Measurements from ENCODE around the gene TLR2. TPM values are rescaled to one million over a fixed set of nuclear protein-coding genes. Genes with fewer than 3 reads are reported as not detected.

The TLR2 gene
- total RNA-seq, 1 experiment from 2014 or later = 1.1 TPM

GRCh38 chr4:153647975-153648374 is 36.1 kb upstream of the TLR2 start:
- TF ChIP-seq EZH2 (IDR thresholded peaks at IDR 0.05; ENCODE audit: borderline replicate concordance, low read depth, low read length, poor library complexity, severe bottlenecking) = no peak
- TF ChIP-seq CTCF (conservative IDR thresholded peaks at IDR 0.05; ENCODE audit: low read depth, low read length) = no peak
- ChIA-PET POLR2A (ENCODE audit: low non-redundant PET) (no interaction called here), CTCF (no interaction called here)

GRCh38 chr4:153649572-153649991 is 34.5 kb upstream of the TLR2 start:
- Histone ChIP-seq H3K4me1 (ENCODE audit: insufficient read depth, low read length, poor library complexity, severe bottlenecking) (peaks cover 14% of the 10 kb centered on the region), H3K36me3 (ENCODE audit: insufficient read depth, low read length, poor library complexity, severe bottlenecking) (no peaks in the 10 kb centered on the region), H3K27me3 (replicated peaks; ENCODE audit: insufficient read depth, low read depth, low read length, poor library complexity) (no peaks in the 10 kb centered on the region), H3K27ac (ENCODE audit: low read depth, low read length, poor library complexity, severe bottlenecking) (no peak overlapping the region), H3K9me3 (ENCODE audit: low read depth, low read length, poor library complexity, severe bottlenecking) (no peaks in the 10 kb centered on the region), H3K4me3 (ENCODE audit: low read depth, low read length, poor library complexity, severe bottlenecking) (no peak overlapping the region)
- TF ChIP-seq CTCF (conservative IDR thresholded peaks at IDR 0.05; ENCODE audit: low read depth, low read length) (peak; percentile 58), EZH2 (IDR thresholded peaks at IDR 0.05; ENCODE audit: borderline replicate concordance, low read depth, low read length, poor library complexity, severe bottlenecking) (no peak)
- no TSS peak for BruUV-seq (replicated peaks)
- intact Hi-C loops (cut with micrococcal nuclease; ENCODE audit: unreplicated experiment) = loop anchor here (5.0 to 10.0 kb wide), 2 partner anchors 215 to 507 kb away; no protein-coding TSS in a partner anchor
- CTCF ChIA-PET = no interaction called here
- POLR2A ChIA-PET (ENCODE audit: low non-redundant PET) = no interaction called here
- peak; percentile 55 for DNase-seq (ENCODE audit: low spot score)

More at GRCh38 chr4:153647975-153648374, 36.1 kb upstream of the TLR2 start:
- Histone ChIP-seq H3K4me1 (ENCODE audit: insufficient read depth, low read length, poor library complexity, severe bottlenecking) (peaks cover 14% of the 10 kb centered on the region), H3K36me3 (ENCODE audit: insufficient read depth, low read length, poor library complexity, severe bottlenecking) (no peaks in the 10 kb centered on the region), H3K27me3 (replicated peaks; ENCODE audit: insufficient read depth, low read depth, low read length, poor library complexity) (no peaks in the 10 kb centered on the region), H3K9me3 (ENCODE audit: low read depth, low read length, poor library complexity, severe bottlenecking) (no peaks in the 10 kb centered on the region), H3K27ac (ENCODE audit: low read depth, low read length, poor library complexity, severe bottlenecking) (no peak overlapping the region), H3K4me3 (ENCODE audit: low read depth, low read length, poor library complexity, severe bottlenecking) (no peak overlapping the region)
- no TSS peak for BruUV-seq (replicated peaks)
- intact Hi-C loops (cut with micrococcal nuclease; ENCODE audit: unreplicated experiment) = loop anchor here (5.0 to 10.0 kb wide), 2 partner anchors 213 to 506 kb away; no protein-coding TSS in a partner anchor
- DNase-seq (ENCODE audit: low spot score) = no peak

- H3K36me3 ChIP-seq (ENCODE audit: insufficient read depth, low read length, poor library complexity, severe bottlenecking) = no peaks in the 10 kb centered on the region
- TSS peak; percentile 82 for BruUV-seq (replicated peaks)
- no peak overlapping the region for H3K27ac ChIP-seq (ENCODE audit: low read depth, low read length, poor library complexity, severe bottlenecking)
- H3K4me3 ChIP-seq (ENCODE audit: low read depth, low read length, poor library complexity, severe bottlenecking) = no peak overlapping the region
- peak; percentile 40 for DNase-seq (ENCODE audit: low spot score)
- H3K27me3 ChIP-seq (replicated peaks; ENCODE audit: insufficient read depth, low read depth, low read length, poor library complexity) = no peaks in the 10 kb centered on the region
- intact Hi-C loops (cut with micrococcal nuclease; ENCODE audit: unreplicated experiment) = no loop called here
- H3K9me3 ChIP-seq (ENCODE audit: low read depth, low read length, poor library complexity, severe bottlenecking) = no peaks in the 10 kb centered on the region
- TF ChIP-seq CTCF (conservative IDR thresholded peaks at IDR 0.05; ENCODE audit: low read depth, low read length) (no peak), EZH2 (IDR thresholded peaks at IDR 0.05; ENCODE audit: borderline replicate concordance, low read depth, low read length, poor library complexity, severe bottlenecking) (no peak)
- H3K4me1 ChIP-seq (ENCODE audit: insufficient read depth, low read length, poor library complexity, severe bottlenecking) = peaks cover 14% of the 10 kb centered on the region
- POLR2A ChIA-PET (ENCODE audit: low non-redundant PET) = no interaction called here
- CTCF ChIA-PET = no interaction called here
Observed at GRCh38 chr4:153651116-153651515, 33.0 kb upstream of the TLR2 start.
